Measurements from ENCODE around the gene PARN. TPM values are rescaled to one million over a fixed set of nuclear protein-coding genes. Genes with fewer than 3 reads are reported as not detected.

Gene PARN
- total and polyA plus RNA-seq, 12 donors: 11.7 to 121 (median 35.6) TPM

GRCh38 chr16:14616280-14616679, 13.8 kb downstream of the PARN start:
- intact Hi-C loops (cut with DNase I): no loop called here
- no peaks in the 10 kb centered on the region for H3K9me3 ChIP-seq (replicated peaks in 1 of 3)
- no peak overlapping the region for H3K4me3 ChIP-seq
- H3K27me3 ChIP-seq: no peaks in the 10 kb centered on the region
- DNase-seq: no peak
- 86 to 91% (median 89%) methylated on average over 4 of the region's 4 CpGs for WGBS, 4 donors
- no peak for TF ChIP-seq POLR2A (IDR thresholded peaks at IDR 0.05)
- no peak for TF ChIP-seq CTCF (IDR thresholded peaks at IDR 0.05)
- H3K4me1 ChIP-seq (replicated peaks in 1 of 2): peaks cover 0 to 7% of the 10 kb centered on the region in 2 donors
- H3K27ac ChIP-seq: no peak overlapping the region
- H3K36me3 ChIP-seq (replicated peaks in 1 of 2): peaks cover 0 to 42% of the 10 kb centered on the region in 2 donors

DNA sequence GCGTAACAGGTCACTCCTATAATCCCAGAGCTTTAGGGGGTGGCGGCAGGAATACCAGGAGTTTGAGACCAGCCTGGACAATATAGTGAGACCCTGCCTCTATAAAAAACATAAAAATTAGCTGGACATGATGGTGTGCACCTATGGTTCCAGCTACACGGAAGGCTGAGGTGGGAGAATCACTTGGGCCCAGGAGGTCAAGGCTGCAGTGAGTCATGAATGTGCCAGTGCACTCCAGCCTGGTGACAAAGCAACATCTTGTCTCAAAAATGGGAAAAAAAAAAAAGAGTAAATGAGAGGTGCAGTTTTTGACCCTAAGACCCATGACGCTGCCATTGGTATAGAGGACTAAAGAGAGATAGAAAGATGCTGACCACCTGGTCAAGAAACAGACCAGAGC, 16.1 kb downstream of the PARN start:
- TF ChIP-seq CTCF (IDR thresholded peaks at IDR 0.05): no peak
- TF ChIP-seq POLR2A (IDR thresholded peaks at IDR 0.05): no peak
- intact Hi-C loops (cut with DNase I): no loop called here
- no peaks in the 10 kb centered on the region for H3K9me3 ChIP-seq (replicated peaks in 1 of 3)
- 72 to 77% (median 73%) methylated on average over 4 of the region's 4 CpGs for WGBS, 4 donors
- H3K4me3 ChIP-seq: no peak overlapping the region
- no peaks in the 10 kb centered on the region for H3K27me3 ChIP-seq
- peaks cover 0 to 7% of the 10 kb centered on the region in 2 donors for H3K4me1 ChIP-seq (replicated peaks in 1 of 2)
- H3K27ac ChIP-seq: peak overlapping the region in 2 of 5 donors; percentile 24 to 56
- peaks cover 0 to 63% of the 10 kb centered on the region in 2 donors for H3K36me3 ChIP-seq (replicated peaks in 1 of 2)
- DNase-seq: peak in 5 of 7 donors; percentile 42 to 62 (median 50)

DNA sequence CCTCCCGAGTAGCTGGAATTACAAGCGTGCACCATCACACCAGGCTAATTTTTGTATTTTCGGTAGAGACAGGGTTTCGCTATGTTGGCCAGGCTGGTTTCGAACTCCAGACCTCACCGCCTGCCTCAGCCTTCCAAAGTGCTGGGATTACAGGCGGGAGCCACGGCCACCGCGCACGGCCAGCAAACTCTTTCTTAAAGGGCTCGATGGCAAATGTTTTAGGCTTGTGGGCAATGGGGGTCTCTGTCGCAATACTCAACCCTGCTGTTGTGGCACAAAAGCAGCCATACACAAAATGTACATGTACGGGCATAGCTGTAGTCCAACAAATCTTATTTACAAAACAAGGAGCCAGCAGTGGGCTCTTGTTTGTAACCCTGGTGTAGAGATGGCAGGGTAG, 18.4 kb downstream of the PARN start:
- 96 to 98% (median 97%) methylated on average over 14 of the region's 14 CpGs for WGBS, 4 donors
- H3K4me1 ChIP-seq (replicated peaks in 1 of 2): peaks cover 0 to 7% of the 10 kb centered on the region in 2 donors
- intact Hi-C loops (cut with DNase I): no loop called here
- no peak overlapping the region for H3K27ac ChIP-seq
- no peak for TF ChIP-seq CTCF (IDR thresholded peaks at IDR 0.05)
- no peak for TF ChIP-seq POLR2A (IDR thresholded peaks at IDR 0.05)
- H3K27me3 ChIP-seq: no peaks in the 10 kb centered on the region
- DNase-seq: no peak
- no peak overlapping the region for H3K4me3 ChIP-seq
- no peaks in the 10 kb centered on the region for H3K9me3 ChIP-seq (replicated peaks in 1 of 3)
- peaks cover 0 to 73% of the 10 kb centered on the region in 2 donors for H3K36me3 ChIP-seq (replicated peaks in 1 of 2)

DNA sequence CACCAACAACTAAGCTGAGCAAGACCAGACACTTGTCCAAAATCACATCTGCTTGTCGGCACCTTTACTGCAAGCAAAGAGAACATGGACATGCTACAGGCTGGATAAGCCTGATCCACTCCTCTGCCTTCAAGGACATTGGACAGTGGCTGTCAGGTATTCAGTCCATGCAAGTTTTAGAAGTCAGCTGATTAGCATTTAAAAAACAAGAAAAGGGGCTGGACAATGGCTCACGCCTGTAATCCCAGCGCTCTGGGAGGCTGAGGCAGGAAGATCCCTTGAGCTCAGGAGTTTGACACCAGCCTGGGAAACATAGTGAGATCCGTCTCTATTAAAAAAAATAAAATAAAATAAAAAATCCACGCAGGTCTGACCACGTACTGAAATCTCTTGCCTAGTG, 20.3 kb downstream of the PARN start:
- H3K4me1 ChIP-seq (replicated peaks in 1 of 2): peaks cover 0 to 7% of the 10 kb centered on the region in 2 donors
- H3K9me3 ChIP-seq (replicated peaks in 1 of 3): no peaks in the 10 kb centered on the region
- H3K27me3 ChIP-seq: no peaks in the 10 kb centered on the region
- no peak overlapping the region for H3K4me3 ChIP-seq
- H3K27ac ChIP-seq: no peak overlapping the region
- no peak for TF ChIP-seq CTCF (IDR thresholded peaks at IDR 0.05)
- TF ChIP-seq POLR2A (IDR thresholded peaks at IDR 0.05): no peak
- WGBS, 4 donors: 90 to 94% (median 92%) methylated on average over 6 of the region's 6 CpGs
- no peak for DNase-seq
- intact Hi-C loops (cut with DNase I): no loop called here
- peaks cover 0 to 77% of the 10 kb centered on the region in 2 donors for H3K36me3 ChIP-seq (replicated peaks in 1 of 2)

Measured in adrenal gland (tissue), 12 donors.